Measurements from ENCODE around the gene CDK16. TPM values are rescaled to one million over a fixed set of nuclear protein-coding genes. Genes with fewer than 3 reads are reported as not detected.

Gene CDK16
- total and polyA plus RNA-seq, 11 donors = 100 to 209 (median 142) TPM

DNA sequence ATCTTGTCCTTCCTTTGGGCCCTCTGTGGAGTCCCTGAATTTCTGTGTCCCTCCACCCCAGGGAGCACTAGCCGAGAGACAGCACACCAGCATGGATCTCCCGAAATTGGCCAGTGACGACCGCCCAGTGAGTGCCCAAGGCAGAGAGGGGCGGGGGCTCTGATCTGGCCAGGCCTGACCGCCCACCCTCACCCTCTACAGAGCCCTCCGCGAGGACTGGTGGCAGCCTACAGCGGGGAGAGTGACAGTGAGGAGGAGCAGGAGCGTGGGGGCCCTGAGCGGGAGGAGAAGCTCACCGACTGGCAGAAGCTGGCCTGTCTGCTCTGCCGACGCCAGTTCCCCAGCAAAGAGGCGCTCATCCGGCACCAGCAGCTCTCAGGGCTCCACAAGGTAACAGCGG, 33.2 kb upstream of the CDK16 start:
- Histone ChIP-seq H3K4me1 (peaks cover 0 to 3% (median under 1%) of the 10 kb centered on the region in 12 donors), H3K27me3 (peaks cover 0 to 55% (median 0%) of the 10 kb centered on the region in 9 donors), H3K9me3 (no peaks in the 10 kb centered on the region), H3K36me3 (peaks cover 0 to 60% (median 44%) of the 10 kb centered on the region in 9 donors), H3K27ac (no peak overlapping the region), H3K4me3 (no peak overlapping the region)
- intact Hi-C loops (cut with DNase I) = no loop called here
- ATAC-seq (peak in 1 of 4 donors; percentile 7), DNase-seq (peak in 1 of 5 donors; percentile 15)
- TF ChIP-seq, protein P1, sequence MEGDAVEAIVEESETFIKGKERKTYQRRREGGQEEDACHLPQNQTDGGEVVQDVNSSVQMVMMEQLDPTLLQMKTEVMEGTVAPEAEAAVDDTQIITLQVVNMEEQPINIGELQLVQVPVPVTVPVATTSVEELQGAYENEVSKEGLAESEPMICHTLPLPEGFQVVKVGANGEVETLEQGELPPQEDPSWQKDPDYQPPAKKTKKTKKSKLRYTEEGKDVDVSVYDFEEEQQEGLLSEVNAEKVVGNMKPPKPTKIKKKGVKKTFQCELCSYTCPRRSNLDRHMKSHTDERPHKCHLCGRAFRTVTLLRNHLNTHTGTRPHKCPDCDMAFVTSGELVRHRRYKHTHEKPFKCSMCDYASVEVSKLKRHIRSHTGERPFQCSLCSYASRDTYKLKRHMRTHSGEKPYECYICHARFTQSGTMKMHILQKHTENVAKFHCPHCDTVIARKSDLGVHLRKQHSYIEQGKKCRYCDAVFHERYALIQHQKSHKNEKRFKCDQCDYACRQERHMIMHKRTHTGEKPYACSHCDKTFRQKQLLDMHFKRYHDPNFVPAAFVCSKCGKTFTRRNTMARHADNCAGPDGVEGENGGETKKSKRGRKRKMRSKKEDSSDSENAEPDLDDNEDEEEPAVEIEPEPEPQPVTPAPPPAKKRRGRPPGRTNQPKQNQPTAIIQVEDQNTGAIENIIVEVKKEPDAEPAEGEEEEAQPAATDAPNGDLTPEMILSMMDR (IDR thresholded peaks at IDR 0.05) = no peak
- TF ChIP-seq POLR2A (IDR thresholded peaks at IDR 0.05) = no peak
- WGBS, 4 donors = 73 to 92% (median 87%) methylated on average over 12 to 17 of the region's 17 CpGs

DNA sequence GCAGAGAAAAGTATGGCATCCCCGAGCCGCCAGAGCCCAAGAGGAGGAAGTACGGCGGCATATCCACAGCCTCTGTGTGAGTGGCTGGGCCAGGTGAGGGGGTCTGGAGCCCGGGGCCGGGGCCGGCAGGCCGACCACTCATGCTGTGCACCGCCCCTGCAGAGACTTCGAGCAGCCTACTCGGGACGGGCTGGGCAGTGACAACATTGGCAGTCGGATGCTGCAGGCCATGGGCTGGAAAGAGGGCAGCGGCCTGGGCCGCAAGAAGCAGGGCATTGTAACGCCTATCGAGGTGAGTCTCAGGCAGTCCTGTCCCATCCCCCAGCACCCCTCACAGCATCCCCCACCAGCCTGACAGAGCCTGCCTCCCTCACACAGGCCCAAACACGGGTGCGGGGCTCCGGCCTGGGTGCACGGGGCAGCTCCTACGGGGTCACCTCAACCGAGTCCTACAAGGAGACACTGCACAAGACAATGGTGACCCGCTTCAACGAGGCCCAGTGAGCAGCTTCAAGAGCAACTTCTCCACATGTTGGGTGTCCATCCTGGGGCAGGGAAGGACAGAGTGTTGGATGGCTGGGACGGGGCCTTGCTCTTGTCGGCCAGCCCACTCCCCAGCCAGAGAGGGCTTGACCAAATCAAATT, 32.3 kb upstream of the CDK16 start:
- TF ChIP-seq, protein P1 (IDR thresholded peaks at IDR 0.05) = no peak
- TF ChIP-seq POLR2A (IDR thresholded peaks at IDR 0.05) = no peak
- peaks cover 0 to 10% (median 1%) of the 10 kb centered on the region in 12 donors for H3K4me1 ChIP-seq
- H3K27me3 ChIP-seq = peaks cover 0 to 54% (median 0%) of the 10 kb centered on the region in 9 donors
- WGBS, 4 donors = 82 to 88% (median 87%) methylated on average over 15 to 27 of the region's 27 CpGs
- no peak overlapping the region for H3K27ac ChIP-seq
- DNase-seq (peak in 1 of 5 donors; percentile 14), ATAC-seq (no peak)
- intact Hi-C loops (cut with DNase I) = no loop called here
- H3K9me3 ChIP-seq = no peaks in the 10 kb centered on the region
- H3K36me3 ChIP-seq = peaks cover 0 to 51% (median 39%) of the 10 kb centered on the region in 9 donors
- H3K4me3 ChIP-seq = no peak overlapping the region

DNA sequence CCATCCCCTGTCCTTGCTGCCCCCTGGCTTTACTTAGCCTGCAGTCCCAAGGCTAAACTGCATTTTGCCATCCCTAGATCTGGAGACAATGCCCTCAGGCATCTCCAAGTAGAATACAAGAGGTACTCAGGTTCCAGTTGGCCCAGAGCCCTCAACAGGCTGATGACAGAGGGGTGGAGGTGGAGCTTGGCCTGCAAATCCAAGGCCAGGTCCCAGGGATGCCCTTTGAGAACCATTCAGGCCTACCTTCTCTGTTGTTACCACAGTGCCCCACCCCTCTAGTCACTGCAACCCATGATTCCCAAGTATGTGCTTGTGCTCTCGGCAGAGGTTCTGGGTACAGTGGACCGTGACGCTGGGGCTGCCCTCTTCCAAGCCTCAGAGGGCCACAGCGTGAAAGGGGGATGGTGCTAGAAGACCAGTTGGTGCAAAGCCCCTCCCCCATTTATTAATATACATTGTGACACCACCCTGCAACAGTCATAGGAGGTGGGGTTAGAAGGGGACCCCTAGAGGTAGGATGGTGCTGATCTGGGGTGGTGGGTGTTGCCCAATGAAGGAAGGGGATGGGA, 31.3 kb upstream of the CDK16 start:
- H3K4me3 ChIP-seq = no peak overlapping the region
- H3K36me3 ChIP-seq = peaks cover 0 to 41% (median 30%) of the 10 kb centered on the region in 9 donors
- peak in 1 of 5 donors; percentile 5 for DNase-seq
- no peak overlapping the region for H3K27ac ChIP-seq
- peaks cover 0 to 52% (median 0%) of the 10 kb centered on the region in 9 donors for H3K27me3 ChIP-seq
- no peak for TF ChIP-seq POLR2A (IDR thresholded peaks at IDR 0.05)
- TF ChIP-seq, protein P1 (IDR thresholded peaks at IDR 0.05) = no peak
- peaks cover 0 to 17% (median 3%) of the 10 kb centered on the region in 12 donors for H3K4me1 ChIP-seq
- 63 to 97% (median 84%) methylated on average over 3 to 4 of the region's 4 CpGs for WGBS, 4 donors
- intact Hi-C loops (cut with DNase I) = no loop called here
- no peak for ATAC-seq
- H3K9me3 ChIP-seq = no peaks in the 10 kb centered on the region

DNA sequence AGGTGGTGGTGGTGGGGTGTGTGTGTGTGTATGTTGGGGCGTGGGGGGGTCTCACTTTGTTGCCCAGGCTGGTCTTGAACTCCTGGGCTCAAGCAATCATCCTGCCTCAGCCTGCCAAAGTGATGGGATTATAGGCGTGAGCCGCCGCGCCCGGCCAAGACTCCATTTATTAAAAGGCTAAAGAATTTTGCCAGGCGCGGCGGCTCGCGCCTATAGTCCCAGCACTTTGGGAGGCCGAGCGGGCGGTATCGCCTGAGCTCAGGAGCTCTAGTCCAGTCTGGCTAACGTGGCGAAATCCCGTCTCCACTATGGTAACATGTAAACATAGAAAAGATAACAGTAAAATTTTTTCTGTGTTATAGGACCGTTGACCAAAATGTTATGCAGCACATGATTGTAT, 28.6 kb upstream of the CDK16 start:
- DNase-seq (peak in 1 of 5 donors; percentile 15), ATAC-seq (no peak)
- no peak overlapping the region for H3K4me3 ChIP-seq
- 65 to 77% (median 74%) methylated on average over 19 of the region's 19 CpGs for WGBS, 4 donors
- peaks cover 0 to 30% (median 6%) of the 10 kb centered on the region in 12 donors for H3K4me1 ChIP-seq
- H3K36me3 ChIP-seq = peaks cover 0 to 21% (median 15%) of the 10 kb centered on the region in 9 donors
- intact Hi-C loops (cut with DNase I) = loop anchor here in 9 of 10 donors (5.0 to 10.0 kb wide), 6 partner anchors 192 to 835 kb away; partner anchors contain the start of genes ELK1 (in 3 of the 9) and UXT (in 2 of the 9)
- no peak overlapping the region for H3K27ac ChIP-seq
- peaks cover 0 to 42% (median 0%) of the 10 kb centered on the region in 9 donors for H3K27me3 ChIP-seq
- TF ChIP-seq POLR2A (IDR thresholded peaks at IDR 0.05) = no peak
- TF ChIP-seq, protein P1 (IDR thresholded peaks at IDR 0.05) = no peak
- H3K9me3 ChIP-seq = no peaks in the 10 kb centered on the region

Data from heart left ventricle (tissue), 16 donors.